ENCODE results near the gene TMEM94. TPM values are rescaled to one million over a fixed set of nuclear protein-coding genes. Genes with fewer than 3 reads are reported as not detected.

The TMEM94 gene
- total RNA-seq, 4 donors from 2014 or later = 128 to 708 (median 280) TPM

GRCh38 chr17:75480281-75480680 lies 23.8 kb downstream of the TMEM94 start:
- Histone ChIP-seq H3K4me3 (no peak overlapping the region), H3K27ac (no peak overlapping the region), H3K36me3 (no peaks in the 10 kb centered on the region), H3K9me3 (no peaks in the 10 kb centered on the region), H3K4me1 (peaks cover 22 to 37% (median 24%) of the 10 kb centered on the region in 4 donors), H3K27me3 (no peaks in the 10 kb centered on the region)
- 96 to 100% methylated on average over 1 to 6 of the region's 6 CpGs for WGBS, 2 donors (ENCODE audit: low coverage in 1 of 2)
- intact Hi-C loops (cut with DNase I; ENCODE audit: low total_unique reads) (no loop called here), in situ Hi-C loops (cut with MboI; ENCODE audit: low pct_ligation_motif_present in 1 of 4, low pct_unique_long_range_greater_than_20kb in 1 of 4, low sequenced_read_pairs in 3 of 4) (no loop called here)
- no peak for TF ChIP-seq POLR2A (IDR thresholded peaks at IDR 0.05)
- no peak for TF ChIP-seq EP300 (IDR thresholded peaks at IDR 0.05; ENCODE audit: low read depth)
- no peak for TF ChIP-seq CTCF (IDR thresholded peaks at IDR 0.05)
- no peak for TF ChIP-seq POLR2AphosphoS5 (IDR thresholded peaks at IDR 0.05)
- DNase-seq = no peak

GRCh38 chr17:75481194-75482068 lies 25.0 kb downstream of the TMEM94 start:
- peaks cover 12 to 25% (median 14%) of the 10 kb centered on the region in 4 donors for H3K4me1 ChIP-seq
- no peaks in the 10 kb centered on the region for H3K9me3 ChIP-seq
- no peak overlapping the region for H3K4me3 ChIP-seq
- H3K27ac ChIP-seq = no peak overlapping the region
- WGBS, 2 donors (ENCODE audit: low coverage in 1 of 2) = 78% methylated on average over 13 of the region's 13 CpGs; no CpG with 5 or more reads in 1 of the 2 donors
- in situ Hi-C loops (cut with MboI; ENCODE audit: low pct_ligation_motif_present in 1 of 4, low pct_unique_long_range_greater_than_20kb in 1 of 4, low sequenced_read_pairs in 3 of 4) = no loop called here
- TF ChIP-seq POLR2A (IDR thresholded peaks at IDR 0.05) (no peak), CTCF (IDR thresholded peaks at IDR 0.05) (no peak), POLR2AphosphoS5 (IDR thresholded peaks at IDR 0.05) (no peak), EP300 (IDR thresholded peaks at IDR 0.05; ENCODE audit: low read depth) (no peak)
- no peak for DNase-seq
- H3K27me3 ChIP-seq = no peaks in the 10 kb centered on the region
- intact Hi-C loops (cut with DNase I; ENCODE audit: low total_unique reads) = no loop called here
- no peaks in the 10 kb centered on the region for H3K36me3 ChIP-seq

GRCh38 chr17:75482098-75482942 lies 25.9 kb downstream of the TMEM94 start:
- no peaks in the 10 kb centered on the region for H3K36me3 ChIP-seq
- H3K27ac ChIP-seq = no peak overlapping the region
- peaks cover 6 to 22% (median 8%) of the 10 kb centered on the region in 4 donors for H3K4me1 ChIP-seq
- 85 to 87% methylated on average over 8 to 16 of the region's 16 CpGs for WGBS, 2 donors (ENCODE audit: low coverage in 1 of 2)
- H3K27me3 ChIP-seq = no peaks in the 10 kb centered on the region
- no peaks in the 10 kb centered on the region for H3K9me3 ChIP-seq
- H3K4me3 ChIP-seq = no peak overlapping the region
- in situ Hi-C loops (cut with MboI; ENCODE audit: low pct_ligation_motif_present in 1 of 4, low pct_unique_long_range_greater_than_20kb in 1 of 4, low sequenced_read_pairs in 3 of 4) (no loop called here), intact Hi-C loops (cut with DNase I; ENCODE audit: low total_unique reads) (no loop called here)
- TF ChIP-seq CTCF (IDR thresholded peaks at IDR 0.05) (no peak), POLR2AphosphoS5 (IDR thresholded peaks at IDR 0.05) (no peak), POLR2A (IDR thresholded peaks at IDR 0.05) (no peak), EP300 (IDR thresholded peaks at IDR 0.05; ENCODE audit: low read depth) (no peak)
- DNase-seq = no peak

- no peak for TF ChIP-seq POLR2AphosphoS5 (IDR thresholded peaks at IDR 0.05)
- TF ChIP-seq EP300 (IDR thresholded peaks at IDR 0.05; ENCODE audit: low read depth) = no peak
- no peak for TF ChIP-seq CTCF (IDR thresholded peaks at IDR 0.05)
- no peak for TF ChIP-seq POLR2A (IDR thresholded peaks at IDR 0.05)
- Histone ChIP-seq H3K4me1 (peaks cover 5 to 42% (median 17%) of the 10 kb centered on the region in 4 donors), H3K4me3 (no peak overlapping the region), H3K36me3 (no peaks in the 10 kb centered on the region), H3K27me3 (no peaks in the 10 kb centered on the region), H3K27ac (no peak overlapping the region), H3K9me3 (no peaks in the 10 kb centered on the region)
- DNase-seq = no peak
- WGBS, 2 donors (ENCODE audit: low coverage in 1 of 2) = 93% methylated on average over 12 of the region's 12 CpGs; no CpG with 5 or more reads in 1 of the 2 donors
- intact Hi-C loops (cut with DNase I; ENCODE audit: low total_unique reads) = no loop called here
- in situ Hi-C loops (cut with MboI; ENCODE audit: low pct_ligation_motif_present in 1 of 4, low pct_unique_long_range_greater_than_20kb in 1 of 4, low sequenced_read_pairs in 3 of 4) = no loop called here
Observed at GRCh38 chr17:75485688-75486087, 29.3 kb downstream of the TMEM94 start.
